Middle frontal gyrus (tissue), 1 donor: ENCODE data around the gene ZNF225.
"Not testable (repeated sequence)": the region's sequence is repeated elsewhere in the genome, so short reads cannot be mapped to it uniquely, and the experiment has no call there.

Source experiments
- DNase-seq: peaks from one replicate; pipeline ENCODE4 v3.0.0-alpha.2; 2015; ENCODE audit warnings: low spot score; ENCODE audit errors: extremely low spot score

The ZNF225 gene

GRCh38 chr19:44156475-44156874, 43.3 kb downstream of the ZNF225 start:
- no peak for DNase-seq

DNA sequence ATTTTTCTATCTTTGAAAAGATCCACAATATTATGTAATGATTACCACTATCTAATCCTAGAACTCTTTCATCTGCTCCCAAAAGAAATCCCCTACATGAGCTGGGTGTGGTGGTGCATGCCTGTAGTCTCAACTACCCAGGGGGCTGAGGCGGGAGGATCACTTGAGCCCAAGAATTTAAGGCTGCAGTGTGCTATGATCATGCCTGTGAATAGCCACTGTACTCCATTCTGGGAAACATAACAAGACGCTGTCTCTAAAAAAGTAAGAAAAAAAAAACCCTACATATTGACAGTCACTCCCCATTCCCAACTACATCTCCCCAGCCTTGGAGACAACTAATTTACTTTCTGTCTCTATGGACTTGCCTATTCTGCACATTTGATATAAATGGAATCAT, 50.6 kb downstream of the ZNF225 start:
- no peak for DNase-seq

DNA sequence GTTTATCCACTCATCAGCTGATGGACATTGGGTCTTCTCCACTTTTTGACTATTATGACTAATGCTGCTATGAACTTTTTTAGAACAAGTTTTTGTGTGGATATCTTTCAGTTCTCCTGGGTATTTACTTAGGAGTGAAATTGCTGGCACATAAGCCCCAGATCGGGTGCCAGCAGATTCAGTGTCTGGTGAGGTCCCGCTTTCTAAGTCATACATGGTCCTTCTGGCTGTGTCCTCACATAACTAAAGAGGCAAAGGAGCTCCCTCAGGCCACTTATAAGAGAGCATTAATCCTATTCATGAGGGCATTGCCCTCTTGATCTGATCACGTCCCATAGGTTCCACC, 51.1 kb downstream of the ZNF225 start:
- no peak for DNase-seq

DNA sequence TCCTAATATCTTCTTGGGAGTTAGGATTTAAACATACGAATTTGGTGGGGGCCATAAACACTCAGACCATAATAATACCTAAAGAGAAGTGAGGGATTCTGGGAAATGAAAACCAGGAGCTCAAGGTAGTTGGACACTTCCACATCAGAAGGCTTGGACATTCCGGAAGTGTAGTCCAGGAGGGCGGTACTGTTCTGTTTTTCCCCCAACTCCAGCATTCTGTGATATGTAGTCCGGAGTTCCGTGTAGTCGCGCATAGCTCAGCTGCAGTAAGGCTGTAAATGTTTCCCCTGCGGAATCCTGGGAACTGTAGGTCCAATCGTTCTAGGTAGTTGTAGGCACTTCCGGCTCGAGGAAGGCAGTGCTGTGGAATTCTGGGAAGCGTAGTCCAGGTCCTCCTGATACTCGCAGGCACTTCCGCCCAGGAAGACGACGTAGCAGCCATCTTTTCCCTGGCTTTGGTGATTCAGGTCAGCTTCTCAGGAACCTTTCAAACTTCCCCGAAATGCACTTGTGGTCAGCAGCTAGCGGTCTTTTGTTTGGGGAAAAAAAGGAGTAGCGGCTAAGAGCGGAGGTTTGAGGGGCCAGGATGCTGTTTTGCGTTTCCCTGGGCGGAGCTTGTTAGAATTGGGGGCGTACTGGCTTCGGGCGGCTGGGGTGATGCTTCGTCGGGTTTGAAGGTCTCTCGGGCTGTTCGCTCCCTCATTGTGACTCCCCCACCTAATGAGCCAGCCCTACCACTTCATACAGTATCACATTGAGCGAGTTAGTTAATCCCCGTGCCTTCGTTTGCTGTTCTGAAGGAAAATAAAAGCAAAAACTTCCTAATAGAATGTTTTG, 51.7 kb downstream of the ZNF225 start, which contains the start of gene ZNF226:
Gene ZNF226 (plus strand): TSS at position 428 of the 840 bp plus-strand sequence. CDS start 4,981 bp downstream, outside the sequence.
- peak; percentile 93 for DNase-seq

GRCh38 chr19:44170660-44171059, 57.5 kb downstream of the ZNF225 start:
- not testable (repeated sequence) for DNase-seq

DNA sequence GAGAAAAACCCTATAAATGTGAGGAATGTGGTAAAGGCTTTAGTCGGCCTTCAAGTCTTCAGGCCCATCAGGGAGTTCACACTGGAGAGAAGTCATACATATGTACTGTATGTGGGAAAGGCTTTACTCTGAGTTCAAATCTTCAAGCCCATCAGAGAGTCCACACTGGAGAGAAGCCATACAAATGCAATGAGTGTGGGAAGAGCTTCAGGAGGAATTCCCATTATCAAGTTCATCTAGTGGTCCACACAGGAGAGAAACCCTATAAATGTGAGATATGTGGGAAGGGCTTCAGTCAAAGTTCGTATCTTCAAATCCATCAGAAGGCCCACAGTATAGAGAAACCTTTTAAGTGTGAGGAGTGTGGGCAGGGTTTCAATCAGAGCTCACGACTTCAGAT, 63.4 kb downstream of the ZNF225 start:
- no peak for DNase-seq

GRCh38 chr19:44180968-44181367, 67.8 kb downstream of the ZNF225 start:
- DNase-seq = no peak

DNA sequence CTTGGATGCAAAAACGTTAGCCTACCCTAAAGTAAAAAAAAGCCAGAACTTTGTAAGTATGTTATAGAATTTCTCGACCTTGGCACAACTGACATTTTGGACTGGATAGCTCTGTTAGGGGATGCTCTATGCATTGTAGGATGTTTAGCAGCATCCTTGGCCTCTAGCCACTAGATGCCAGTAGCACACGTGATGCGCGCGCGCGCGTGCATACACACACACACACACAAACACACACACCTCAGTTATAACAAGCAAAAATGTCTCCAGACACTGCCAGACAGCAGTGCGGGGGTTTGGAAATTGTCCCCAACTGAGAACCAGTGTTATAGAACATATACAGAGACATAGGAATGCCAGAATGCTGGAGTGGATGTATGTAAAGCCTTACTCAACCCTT, 68.9 kb downstream of the ZNF225 start:
- no peak for DNase-seq
